IPS-NIHi11 (cell line): ENCODE data around the gene TPPP3.

Experiments
- DNase-seq: peaks from one replicate; pipeline ENCODE4 v3.0.0; 2012; ENCODE audit warnings: mixed read lengths, low spot score

The TPPP3 gene

GRCh38 chr16:67393111-67393787, at the start of gene TPPP3:
Gene TPPP3, minus strand, starts transcription at chr16:67393498. Its CDS starts 2,387 bp downstream, at chr16:67391111.
- DNase-seq = peak; percentile 90

- DNase-seq = no peak
Observed at GRCh38 chr16:67442581-67443255, 49.4 kb upstream of the TPPP3 start.

- no peak for DNase-seq
Observed at GRCh38 chr16:67441907-67442306, 48.6 kb upstream of the TPPP3 start.

- DNase-seq = no peak
Observed at GRCh38 chr16:67441271-67441753, 48.0 kb upstream of the TPPP3 start.

GRCh38 chr16:67438824-67439393, 45.6 kb upstream of the TPPP3 start:
- DNase-seq = no peak

GRCh38 chr16:67438098-67438791, 44.9 kb upstream of the TPPP3 start:
- DNase-seq = no peak

GRCh38 chr16:67437513-67437912, 44.2 kb upstream of the TPPP3 start:
- no peak for DNase-seq

- no peak for DNase-seq
Observed at GRCh38 chr16:67436640-67437193, 43.4 kb upstream of the TPPP3 start.

- DNase-seq = peak; percentile 29
Observed at GRCh38 chr16:67435758-67436164, 42.5 kb upstream of the TPPP3 start.

- DNase-seq = no peak
Observed at GRCh38 chr16:67433131-67433719, 39.9 kb upstream of the TPPP3 start.

GRCh38 chr16:67432506-67432890, 39.2 kb upstream of the TPPP3 start:
- DNase-seq = no peak

- peak; percentile 74 for DNase-seq
Observed at GRCh38 chr16:67431775-67432505, 38.6 kb upstream of the TPPP3 start.

- peak; percentile 88 for DNase-seq
Observed at GRCh38 chr16:67430977-67431774, 37.9 kb upstream of the TPPP3 start, which contains the start of gene HSD11B2. Gene HSD11B2, plus strand, starts transcription at chr16:67431121. Its CDS starts 128 bp downstream, at chr16:67431249.

- DNase-seq = no peak
Observed at GRCh38 chr16:67430504-67430976, 37.2 kb upstream of the TPPP3 start.

- DNase-seq = no peak
Observed at GRCh38 chr16:67429799-67430503, 36.7 kb upstream of the TPPP3 start.

GRCh38 chr16:67429053-67429798, 35.9 kb upstream of the TPPP3 start:
- DNase-seq = no peak

GRCh38 chr16:67428146-67428731, 34.9 kb upstream of the TPPP3 start:
- peak; percentile 84 for DNase-seq

- DNase-seq = no peak
Observed at GRCh38 chr16:67426950-67427349, 33.7 kb upstream of the TPPP3 start.
